Esophagus squamous epithelium (tissue), 4 donors: Measurements from ENCODE around the gene ETV6.

Experiments
- POLR2A ChIP-seq, 4 donors: fragments of 450-650 bp; IDR thresholded peaks; one replicate each; pipeline ENCODE4 v1.6.1; 2017; ENCODE audit warnings: antibody characterized with exemption in 4 of 4, mild to moderate bottlenecking in 4 of 4, moderate library complexity in 3 of 4
- TF ChIP-seq, protein P1 (sequence below), 6 experiments: fragments of 450-650 bp in 4 of 6; fragments of 200-600 bp in 2 of 6; sonication (generic) in 2 of 6; IDR thresholded peaks; one replicate each; pipeline ENCODE4 v1.5.1; 2016 to 2019; ENCODE audit warnings: antibody characterized with exemption in 6 of 6, mild to moderate bottlenecking in 4 of 6, moderate library complexity in 4 of 6

GRCh38 chr12:11765817-11766794, 116.6 kb downstream of the ETV6 start:
- TF ChIP-seq POLR2A (IDR thresholded peaks at IDR 0.05), result no peak
- TF ChIP-seq, protein P1, sequence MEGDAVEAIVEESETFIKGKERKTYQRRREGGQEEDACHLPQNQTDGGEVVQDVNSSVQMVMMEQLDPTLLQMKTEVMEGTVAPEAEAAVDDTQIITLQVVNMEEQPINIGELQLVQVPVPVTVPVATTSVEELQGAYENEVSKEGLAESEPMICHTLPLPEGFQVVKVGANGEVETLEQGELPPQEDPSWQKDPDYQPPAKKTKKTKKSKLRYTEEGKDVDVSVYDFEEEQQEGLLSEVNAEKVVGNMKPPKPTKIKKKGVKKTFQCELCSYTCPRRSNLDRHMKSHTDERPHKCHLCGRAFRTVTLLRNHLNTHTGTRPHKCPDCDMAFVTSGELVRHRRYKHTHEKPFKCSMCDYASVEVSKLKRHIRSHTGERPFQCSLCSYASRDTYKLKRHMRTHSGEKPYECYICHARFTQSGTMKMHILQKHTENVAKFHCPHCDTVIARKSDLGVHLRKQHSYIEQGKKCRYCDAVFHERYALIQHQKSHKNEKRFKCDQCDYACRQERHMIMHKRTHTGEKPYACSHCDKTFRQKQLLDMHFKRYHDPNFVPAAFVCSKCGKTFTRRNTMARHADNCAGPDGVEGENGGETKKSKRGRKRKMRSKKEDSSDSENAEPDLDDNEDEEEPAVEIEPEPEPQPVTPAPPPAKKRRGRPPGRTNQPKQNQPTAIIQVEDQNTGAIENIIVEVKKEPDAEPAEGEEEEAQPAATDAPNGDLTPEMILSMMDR (IDR thresholded peaks at IDR 0.05), result no peak
